ENCODE results near the gene LIN52. TPM values are rescaled to one million over a fixed set of nuclear protein-coding genes. Genes with fewer than 3 reads are reported as not detected.
"Not testable (repeated sequence)": the region's sequence is repeated elsewhere in the genome, so short reads cannot be mapped to it uniquely, and the experiment has no call there.

Gene LIN52
- total RNA-seq, 1 donor: 4.9 TPM

DNA sequence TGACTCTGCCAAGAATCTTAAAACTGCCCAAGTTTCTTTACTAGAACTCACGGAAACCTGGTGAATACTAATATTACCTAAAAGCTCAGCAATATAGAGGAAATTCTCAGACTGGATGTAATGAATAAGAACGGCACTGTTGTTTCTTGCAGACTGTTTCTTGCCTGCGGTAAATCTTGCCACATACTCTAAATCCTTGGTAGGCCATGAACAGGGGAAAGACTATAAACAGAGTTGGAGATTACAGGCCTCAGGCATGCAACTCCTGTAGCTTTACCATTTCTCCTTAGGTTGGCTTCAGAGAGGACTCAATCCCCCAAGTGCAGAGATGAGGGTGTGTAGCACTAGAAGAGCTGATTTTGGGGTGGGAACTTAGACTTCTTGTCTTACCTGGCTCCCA lies 1.6 kb upstream of the LIN52 start:
- Histone ChIP-seq H3K4me1 (ENCODE audit: insufficient read depth, low read length) (peaks cover 26% of the 10 kb centered on the region), H3K4me3 (ENCODE audit: low read length) (no peak overlapping the region), H3K9me3 (ENCODE audit: low read depth, low read length) (no peaks in the 10 kb centered on the region), H3K27me3 (ENCODE audit: insufficient read depth, low read length) (no peaks in the 10 kb centered on the region)

DNA sequence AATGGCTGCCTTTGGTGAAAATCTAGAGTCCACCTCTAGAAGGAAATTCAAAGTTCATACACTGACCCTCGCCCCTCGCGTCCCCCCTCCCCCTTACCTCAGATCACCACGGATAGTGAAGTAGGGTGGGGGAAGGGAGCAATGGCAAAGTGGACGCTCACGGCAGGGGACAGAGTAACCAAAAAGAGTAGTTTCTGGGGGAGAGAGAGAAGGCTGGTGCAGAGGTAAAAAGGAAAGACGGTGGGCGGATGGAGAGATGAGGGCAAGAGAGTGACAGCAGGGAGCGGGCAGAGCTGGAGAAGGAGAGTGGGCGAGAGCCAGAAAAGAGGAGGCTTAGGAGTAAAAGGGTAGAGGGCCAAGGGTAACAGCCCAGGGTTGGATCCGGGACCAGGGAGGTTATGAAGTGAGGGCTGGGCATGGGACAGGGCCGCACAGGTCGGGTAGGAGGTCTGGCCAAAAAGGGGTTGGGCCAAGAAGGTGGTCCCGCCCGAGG lies 926 bp upstream of the LIN52 start:
- Histone ChIP-seq H3K9me3 (ENCODE audit: low read depth, low read length) (no peaks in the 10 kb centered on the region), H3K4me1 (ENCODE audit: insufficient read depth, low read length) (peaks cover 26% of the 10 kb centered on the region), H3K27me3 (ENCODE audit: insufficient read depth, low read length) (no peaks in the 10 kb centered on the region), H3K4me3 (ENCODE audit: low read length) (peak overlapping the region; percentile 69)

DNA sequence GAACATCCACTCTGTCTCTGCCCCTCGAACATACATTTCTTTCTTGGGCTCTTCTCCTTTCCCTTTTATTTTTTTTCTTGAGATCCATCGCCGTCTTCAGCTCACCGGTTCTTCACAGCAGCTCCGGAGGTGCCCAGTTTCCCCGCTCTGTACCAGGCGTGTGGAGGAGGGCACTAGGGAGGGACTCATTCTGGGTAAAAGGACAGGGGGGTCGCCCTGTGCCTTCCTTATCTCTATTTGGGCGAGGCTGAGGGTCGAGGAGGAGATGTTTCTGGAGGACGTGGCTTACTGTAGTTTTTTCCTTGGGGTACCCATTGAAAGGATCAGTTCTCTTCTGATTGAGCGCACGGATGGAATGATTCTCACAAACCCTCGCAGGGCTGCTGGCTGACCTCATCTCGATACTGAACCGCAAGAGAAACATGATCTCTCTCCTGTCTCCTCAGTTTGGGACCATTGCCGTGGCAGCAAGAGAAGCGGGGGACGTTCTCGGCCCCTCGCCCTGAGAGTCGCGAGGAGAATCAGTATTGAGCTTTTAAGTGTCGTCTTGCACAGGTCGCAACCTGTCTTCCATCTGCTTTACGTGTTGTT lies 386 bp downstream of the LIN52 start:
- H3K27me3 ChIP-seq (ENCODE audit: insufficient read depth, low read length): no peaks in the 10 kb centered on the region
- H3K9me3 ChIP-seq (ENCODE audit: low read depth, low read length): no peaks in the 10 kb centered on the region
- peaks cover 33% of the 10 kb centered on the region for H3K4me1 ChIP-seq (ENCODE audit: insufficient read depth, low read length)
- H3K4me3 ChIP-seq (ENCODE audit: low read length): peak overlapping the region; percentile 69

DNA sequence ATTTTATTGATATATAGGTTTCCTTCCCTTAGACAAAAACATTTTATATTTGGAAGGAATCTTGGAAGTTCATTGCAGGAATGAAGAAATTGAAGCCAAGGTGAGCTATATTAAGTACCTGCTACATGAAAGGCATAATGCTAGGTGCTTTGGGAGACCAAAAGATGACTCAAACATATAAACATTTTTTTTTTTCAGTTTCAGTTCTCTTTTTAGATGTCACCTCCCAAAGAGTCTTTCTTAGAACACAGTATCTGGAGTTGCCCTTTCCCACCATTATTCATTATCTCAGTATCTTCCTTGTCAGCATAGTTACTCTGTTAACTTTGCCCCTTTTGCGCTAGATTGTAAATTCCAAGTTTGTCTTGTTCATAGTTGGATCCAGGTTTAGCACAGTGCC lies 1.1 kb downstream of the LIN52 start:
- H3K4me3 ChIP-seq (ENCODE audit: low read length): no peak overlapping the region
- peaks cover 33% of the 10 kb centered on the region for H3K4me1 ChIP-seq (ENCODE audit: insufficient read depth, low read length)
- H3K9me3 ChIP-seq (ENCODE audit: low read depth, low read length): no peaks in the 10 kb centered on the region
- H3K27me3 ChIP-seq (ENCODE audit: insufficient read depth, low read length): no peaks in the 10 kb centered on the region

DNA sequence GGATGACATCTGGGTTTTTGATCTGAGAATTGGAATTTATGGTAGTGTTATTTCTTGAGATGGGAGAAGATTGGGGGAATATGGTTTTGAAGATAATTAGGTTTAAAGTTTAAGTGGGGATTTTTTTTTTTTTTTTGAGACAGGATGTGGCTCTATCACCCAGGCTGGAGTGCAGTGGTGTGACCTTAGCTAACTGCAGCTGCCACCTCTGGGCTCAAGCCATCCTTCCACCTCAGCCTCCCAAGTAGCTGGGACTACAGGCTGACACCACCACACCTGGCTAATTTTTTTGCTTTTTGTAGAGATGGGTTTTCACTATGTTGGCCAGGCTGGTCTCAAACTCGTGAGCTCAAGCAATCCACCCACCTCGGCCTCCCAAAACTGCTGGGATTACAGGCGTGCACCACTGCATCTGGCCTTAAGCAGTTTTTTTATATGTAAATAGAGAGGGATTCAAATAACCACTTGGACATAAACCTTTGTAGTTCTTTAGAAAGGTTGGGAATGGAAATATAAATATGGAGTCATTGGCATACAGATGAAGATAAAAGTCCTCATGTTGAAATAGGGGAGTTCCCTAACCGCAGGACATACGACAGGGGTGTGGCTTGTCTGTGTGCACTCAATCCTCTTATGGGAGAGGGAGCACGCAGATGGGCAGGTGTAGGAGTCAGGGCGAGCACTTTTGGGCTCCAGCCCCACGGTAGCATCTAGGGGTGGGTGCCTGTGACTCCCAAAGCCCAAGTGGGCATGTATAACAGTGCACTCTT lies 4.7 kb downstream of the LIN52 start:
- Histone ChIP-seq H3K4me1 (ENCODE audit: insufficient read depth, low read length) (peaks cover 22% of the 10 kb centered on the region), H3K9me3 (ENCODE audit: low read depth, low read length) (no peaks in the 10 kb centered on the region), H3K27me3 (ENCODE audit: insufficient read depth, low read length) (no peaks in the 10 kb centered on the region), H3K4me3 (ENCODE audit: low read length) (no peak overlapping the region)

DNA sequence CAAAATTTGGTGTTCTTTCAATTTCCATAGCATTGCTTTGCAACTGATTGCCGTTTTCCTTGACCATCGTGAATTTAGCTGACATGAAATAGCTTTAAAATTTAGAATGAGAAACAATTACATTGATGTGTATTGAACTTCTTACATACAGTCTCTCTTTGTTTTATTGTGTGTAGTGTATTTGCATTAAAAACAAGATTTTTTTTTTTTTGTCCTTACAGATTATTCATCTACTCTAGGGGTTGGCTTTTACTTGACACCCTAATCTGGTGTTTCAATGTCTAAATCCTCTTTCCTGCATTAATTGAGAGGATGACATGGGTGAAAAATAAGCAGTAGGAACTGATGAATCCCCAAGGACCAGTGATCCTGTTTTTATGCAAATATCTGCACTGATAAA lies 20.6 kb downstream of the LIN52 start:
- Histone ChIP-seq H3K9me3 (ENCODE audit: low read depth, low read length) (no peaks in the 10 kb centered on the region), H3K4me1 (ENCODE audit: insufficient read depth, low read length) (no peaks in the 10 kb centered on the region), H3K27me3 (ENCODE audit: insufficient read depth, low read length) (no peaks in the 10 kb centered on the region), H3K4me3 (ENCODE audit: low read length) (no peak overlapping the region)

DNA sequence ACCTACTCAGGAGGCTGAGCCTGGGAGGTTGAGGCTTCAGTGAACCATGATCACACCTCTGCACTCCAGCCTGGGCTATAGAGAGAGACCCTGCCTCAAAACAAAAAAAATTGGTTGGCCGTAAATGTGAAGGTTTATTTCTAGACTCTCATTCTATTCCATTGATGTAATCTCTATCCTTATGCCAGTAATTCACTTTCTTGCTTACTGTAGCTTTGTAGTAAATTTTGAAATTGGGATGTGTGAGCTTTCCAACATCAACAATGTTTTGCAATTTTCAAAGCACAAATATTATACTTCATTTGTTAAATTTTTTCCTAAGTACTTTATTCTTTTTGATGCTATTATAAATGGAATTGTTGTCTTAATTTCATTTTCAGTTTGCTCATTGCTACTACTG lies 24.6 kb downstream of the LIN52 start:
- H3K4me1 ChIP-seq (ENCODE audit: insufficient read depth, low read length): no peaks in the 10 kb centered on the region
- no peaks in the 10 kb centered on the region for H3K27me3 ChIP-seq (ENCODE audit: insufficient read depth, low read length)
- no peak overlapping the region for H3K4me3 ChIP-seq (ENCODE audit: low read length)
- H3K9me3 ChIP-seq (ENCODE audit: low read depth, low read length): no peaks in the 10 kb centered on the region

DNA sequence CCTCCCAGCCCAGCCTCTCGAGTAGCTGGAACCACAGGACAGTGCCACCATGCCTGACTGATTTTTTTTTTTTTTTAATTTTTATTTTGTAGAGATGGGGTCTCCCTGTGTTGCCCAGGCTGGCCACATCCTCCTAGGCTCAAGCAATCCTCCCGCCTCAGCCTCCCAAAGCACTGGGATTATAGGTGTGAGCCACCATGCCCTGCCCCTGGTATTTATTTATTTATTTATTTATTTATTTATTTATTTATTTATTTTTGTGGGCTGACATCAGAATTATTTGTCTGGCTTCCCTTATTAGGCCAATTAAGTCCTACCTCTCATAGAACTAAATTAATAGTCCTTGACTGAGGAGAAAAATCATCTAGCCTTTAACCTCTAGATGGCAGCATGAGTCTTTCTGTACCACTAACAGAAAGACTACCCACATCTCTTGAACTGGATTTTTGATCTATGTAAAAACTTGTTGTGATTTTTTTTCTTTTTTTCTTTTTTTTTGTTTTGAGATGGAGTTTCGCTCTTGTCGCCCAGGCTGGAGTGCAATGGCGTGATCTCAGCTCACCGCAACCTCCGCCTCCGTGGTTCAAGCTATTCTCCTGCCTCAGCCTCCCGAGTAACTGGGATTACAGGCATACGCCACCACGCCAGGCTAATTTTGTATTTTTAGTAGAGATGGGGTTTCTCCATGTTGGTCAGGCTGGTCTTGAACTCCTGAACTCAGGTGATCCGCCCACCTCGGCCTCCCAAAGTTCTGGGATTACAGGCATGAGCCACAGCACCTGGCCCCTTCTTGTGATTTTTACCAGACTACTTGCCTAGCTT lies 26.9 kb downstream of the LIN52 start:
- H3K4me3 ChIP-seq (ENCODE audit: low read length); H3K27me3 ChIP-seq (ENCODE audit: insufficient read depth, low read length); H3K4me1 ChIP-seq (ENCODE audit: insufficient read depth, low read length); H3K9me3 ChIP-seq (ENCODE audit: low read depth, low read length): not testable (repeated sequence)

DNA sequence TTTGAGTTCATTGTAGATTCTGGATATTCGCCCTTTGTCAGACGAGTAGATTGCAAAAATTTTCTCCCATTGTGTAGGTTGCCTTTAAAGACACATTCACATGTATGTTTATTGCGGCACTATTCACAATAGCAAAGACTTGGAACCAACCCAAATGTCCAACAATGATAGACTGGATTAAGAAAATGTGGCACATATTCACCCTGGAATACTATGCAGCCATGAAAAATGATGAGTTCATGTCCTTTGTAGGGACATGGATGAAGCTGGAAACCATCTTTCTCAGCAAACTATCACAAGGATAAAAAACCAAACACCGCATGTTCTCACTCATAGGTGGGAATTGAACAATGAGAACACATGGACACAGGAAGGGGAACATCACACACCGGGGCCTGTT lies 40.7 kb downstream of the LIN52 start:
- H3K4me3 ChIP-seq (ENCODE audit: low read length); H3K9me3 ChIP-seq (ENCODE audit: low read depth, low read length); H3K27me3 ChIP-seq (ENCODE audit: insufficient read depth, low read length); H3K4me1 ChIP-seq (ENCODE audit: insufficient read depth, low read length): not testable (repeated sequence)

DNA sequence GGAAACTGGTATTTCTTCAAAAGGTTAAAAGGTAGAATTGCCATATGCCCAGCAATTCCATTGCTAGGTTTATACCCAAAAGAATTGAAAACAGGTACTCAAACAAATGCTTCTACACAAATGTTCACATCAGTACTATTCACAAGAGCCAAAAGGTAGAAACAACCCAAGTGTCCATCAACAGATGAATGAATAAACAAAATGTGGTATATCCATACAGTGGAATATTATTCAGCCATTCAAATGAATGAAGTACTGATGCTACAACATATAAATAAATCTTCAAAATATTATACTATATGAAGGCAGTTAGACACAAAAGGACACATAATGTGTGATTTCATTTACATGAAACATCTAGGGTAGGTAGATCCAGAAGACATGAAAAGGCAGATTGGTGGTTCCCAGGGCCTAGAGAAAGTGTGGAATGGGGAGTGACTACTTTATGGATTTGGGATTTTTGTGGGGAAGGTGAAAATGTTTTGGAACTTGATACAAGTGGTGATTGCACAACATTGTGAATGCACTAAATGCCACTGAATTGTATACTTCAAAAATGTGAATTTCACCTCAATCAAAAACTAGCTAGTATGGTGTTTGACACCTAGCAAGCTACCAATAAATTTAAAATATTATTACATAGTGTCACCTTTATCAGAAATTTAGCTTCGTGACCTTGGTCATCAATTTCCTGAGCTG lies 41.7 kb downstream of the LIN52 start:
- Histone ChIP-seq H3K9me3 (ENCODE audit: low read depth, low read length) (no peaks in the 10 kb centered on the region), H3K4me1 (ENCODE audit: insufficient read depth, low read length) (peaks cover 8% of the 10 kb centered on the region), H3K4me3 (ENCODE audit: low read length) (no peak overlapping the region), H3K27me3 (ENCODE audit: insufficient read depth, low read length) (no peaks in the 10 kb centered on the region)

DNA sequence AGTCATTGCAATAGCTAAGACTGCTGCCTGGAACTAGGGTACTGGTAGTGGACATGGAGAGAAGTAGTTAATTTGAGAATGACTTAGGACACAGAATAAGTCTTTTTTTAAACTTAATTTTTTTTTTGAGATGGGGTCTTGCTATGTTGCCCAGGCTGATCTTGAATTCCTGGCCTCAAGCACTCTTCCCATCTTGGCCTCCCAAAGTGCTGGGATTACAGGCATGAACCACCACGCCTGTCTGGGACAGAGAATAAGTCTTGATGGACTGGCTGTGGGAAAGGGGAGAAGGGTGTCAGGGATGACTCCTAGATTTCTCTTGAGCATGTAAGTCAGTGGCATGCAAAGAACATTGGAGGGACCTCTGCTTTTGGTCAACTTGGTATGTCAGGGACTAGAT lies 42.9 kb downstream of the LIN52 start:
- Histone ChIP-seq H3K4me1 (ENCODE audit: insufficient read depth, low read length) (peaks cover 8% of the 10 kb centered on the region), H3K27me3 (ENCODE audit: insufficient read depth, low read length) (no peaks in the 10 kb centered on the region), H3K4me3 (ENCODE audit: low read length) (no peak overlapping the region), H3K9me3 (ENCODE audit: low read depth, low read length) (no peaks in the 10 kb centered on the region)

DNA sequence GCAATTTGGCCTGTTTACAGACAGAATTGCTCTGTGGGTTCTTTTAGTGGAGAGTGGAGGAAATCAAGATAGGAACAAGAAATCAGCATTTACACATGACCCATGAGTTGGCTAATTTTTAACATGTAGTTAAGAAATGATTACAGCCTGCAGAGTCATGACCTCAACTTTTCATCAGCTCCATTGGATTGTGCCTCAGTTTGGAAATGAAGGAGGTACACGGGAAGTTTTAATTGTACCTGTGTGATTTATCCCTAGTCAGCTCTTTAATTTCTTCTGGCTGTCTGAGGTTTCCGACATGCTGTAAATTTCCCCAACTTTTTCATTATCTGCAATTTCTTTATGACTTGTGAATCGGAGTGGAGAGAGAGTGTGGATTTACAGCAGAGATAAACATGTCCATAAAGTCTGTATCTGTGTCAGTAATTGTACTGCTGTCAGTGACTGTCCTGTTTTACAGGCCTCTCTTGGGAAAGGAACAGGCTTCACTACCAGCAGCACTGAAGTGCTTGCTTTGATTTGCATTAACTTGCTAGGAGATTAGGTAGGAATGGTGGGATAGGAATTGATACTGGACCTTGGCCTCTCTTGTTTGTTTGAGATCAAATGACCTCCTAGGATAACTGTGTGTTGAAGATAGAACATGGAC lies 49.2 kb downstream of the LIN52 start:
- H3K4me3 ChIP-seq (ENCODE audit: low read length): no peak overlapping the region
- H3K9me3 ChIP-seq (ENCODE audit: low read depth, low read length): no peaks in the 10 kb centered on the region
- peaks cover 25% of the 10 kb centered on the region for H3K4me1 ChIP-seq (ENCODE audit: insufficient read depth, low read length)
- H3K27me3 ChIP-seq (ENCODE audit: insufficient read depth, low read length): no peaks in the 10 kb centered on the region

DNA sequence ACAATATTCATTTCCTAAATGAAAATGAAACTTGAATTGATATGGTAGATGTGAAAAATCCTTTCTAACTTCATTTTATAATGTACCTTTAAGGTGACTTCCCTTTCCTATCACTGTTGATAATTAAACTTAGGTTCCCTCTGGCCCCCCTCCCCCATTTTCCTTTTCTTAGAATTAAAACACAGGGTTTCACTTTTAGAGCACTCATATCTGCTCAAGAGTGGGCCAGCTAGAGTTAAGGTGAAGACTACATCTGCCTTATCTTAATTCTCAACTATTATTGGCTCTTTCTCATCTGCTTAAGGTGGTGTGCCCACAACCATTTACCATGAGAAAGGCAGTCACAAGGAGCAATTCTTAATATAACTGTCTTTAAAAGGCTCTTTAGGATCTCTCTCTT lies 49.7 kb downstream of the LIN52 start:
- peaks cover 25% of the 10 kb centered on the region for H3K4me1 ChIP-seq (ENCODE audit: insufficient read depth, low read length)
- no peaks in the 10 kb centered on the region for H3K27me3 ChIP-seq (ENCODE audit: insufficient read depth, low read length)
- H3K9me3 ChIP-seq (ENCODE audit: low read depth, low read length): no peaks in the 10 kb centered on the region
- no peak overlapping the region for H3K4me3 ChIP-seq (ENCODE audit: low read length)

DNA sequence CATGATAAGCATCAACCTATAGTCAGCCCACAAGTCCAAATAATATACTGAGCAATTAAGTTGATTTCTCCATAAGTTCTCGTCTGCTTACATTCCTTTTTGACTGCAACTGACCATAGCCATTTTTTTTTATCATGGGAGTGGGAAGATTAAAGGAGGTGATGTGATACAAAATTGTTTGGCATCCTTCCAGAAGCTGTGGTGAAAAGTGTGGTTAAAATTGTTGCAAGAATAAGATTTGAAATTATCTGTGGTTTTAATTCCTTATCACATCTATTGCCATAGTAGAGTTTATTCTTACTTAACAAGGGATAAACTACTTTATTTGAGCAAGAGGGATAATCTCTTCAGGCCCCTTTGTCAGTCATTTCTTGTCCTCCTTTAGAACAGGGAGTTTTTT lies 50.7 kb downstream of the LIN52 start:
- H3K4me3 ChIP-seq (ENCODE audit: low read length): no peak overlapping the region
- peaks cover 25% of the 10 kb centered on the region for H3K4me1 ChIP-seq (ENCODE audit: insufficient read depth, low read length)
- no peaks in the 10 kb centered on the region for H3K27me3 ChIP-seq (ENCODE audit: insufficient read depth, low read length)
- H3K9me3 ChIP-seq (ENCODE audit: low read depth, low read length): no peaks in the 10 kb centered on the region
